Stimulated activated CD4-positive, alpha-beta T cell treated with anti-CD3 and anti-CD28 coated beads, Interleukin-4, amount 100 ng/mL, for 48 hours (primary cell): Measurements from ENCODE around the gene TMOD2.

Source experiments
- DNase-seq, 2 donors: peaks; one replicate each; pipeline ENCODE4 v3.0.0-alpha.2; 2020; ENCODE audit warnings: low read depth in 2 of 2

TMOD2 gene

GRCh38 chr15:51750792-51751696 lies at the start of gene TMOD2:
Gene TMOD2, plus strand, starts transcription at chr15:51751597. Its CDS starts 14,845 bp downstream, at chr15:51766442.
- DNase-seq, result peak in 1 of 2 donors; percentile 30

- no peak for DNase-seq
Measured at GRCh38 chr15:51702710-51703109, 48.7 kb upstream of the TMOD2 start.

DNA sequence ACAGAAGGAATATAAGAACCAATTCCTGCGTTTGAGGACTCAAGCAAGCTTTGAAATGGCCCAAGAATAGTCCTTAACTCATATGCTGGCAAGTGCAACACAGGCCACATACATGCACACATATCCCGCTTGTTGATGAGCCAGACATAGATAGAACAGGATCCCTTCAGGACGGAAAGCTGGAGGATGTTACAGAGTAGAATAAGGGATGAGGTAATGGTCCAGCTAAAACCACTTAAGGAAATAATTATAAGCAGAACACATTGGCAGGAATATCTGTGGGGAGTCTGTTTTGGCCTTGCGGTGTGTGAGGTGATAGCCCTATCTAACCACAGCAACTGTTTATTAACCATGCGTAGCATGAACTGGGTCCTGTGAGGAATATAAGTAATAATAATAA lies 45.1 kb upstream of the TMOD2 start:
- DNase-seq, result no peak

DNA sequence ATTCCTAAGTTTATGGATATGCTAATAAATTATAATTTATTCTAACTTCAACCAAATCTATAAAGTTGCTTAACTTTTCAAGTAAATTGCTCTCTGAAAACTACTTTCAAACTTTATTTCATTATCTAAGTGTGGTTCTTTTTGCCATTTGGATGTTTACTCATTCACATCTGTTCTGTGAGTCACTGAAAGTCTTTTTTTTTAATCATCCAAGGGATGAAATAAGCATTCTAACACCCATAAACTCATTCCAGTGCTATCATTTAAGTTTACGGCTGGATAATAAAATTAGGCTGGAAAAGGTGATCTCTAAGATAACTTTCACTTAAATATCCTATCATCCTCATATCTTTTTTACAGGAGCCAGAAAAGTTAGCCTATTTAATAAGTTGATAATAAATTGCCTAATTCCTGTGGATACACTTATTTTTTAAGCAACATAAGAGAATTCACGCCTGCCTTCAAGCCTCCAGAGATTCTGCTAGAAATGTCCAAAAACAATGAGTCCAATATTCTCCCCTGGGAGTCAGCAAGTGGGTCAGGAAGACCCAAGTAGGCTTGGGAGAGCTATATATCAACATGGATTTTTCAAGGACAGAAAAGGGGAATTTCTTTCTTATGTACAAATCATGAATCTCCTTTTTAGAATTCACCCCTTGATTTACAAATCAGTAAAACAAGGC lies 44.3 kb upstream of the TMOD2 start:
- no peak for DNase-seq

DNA sequence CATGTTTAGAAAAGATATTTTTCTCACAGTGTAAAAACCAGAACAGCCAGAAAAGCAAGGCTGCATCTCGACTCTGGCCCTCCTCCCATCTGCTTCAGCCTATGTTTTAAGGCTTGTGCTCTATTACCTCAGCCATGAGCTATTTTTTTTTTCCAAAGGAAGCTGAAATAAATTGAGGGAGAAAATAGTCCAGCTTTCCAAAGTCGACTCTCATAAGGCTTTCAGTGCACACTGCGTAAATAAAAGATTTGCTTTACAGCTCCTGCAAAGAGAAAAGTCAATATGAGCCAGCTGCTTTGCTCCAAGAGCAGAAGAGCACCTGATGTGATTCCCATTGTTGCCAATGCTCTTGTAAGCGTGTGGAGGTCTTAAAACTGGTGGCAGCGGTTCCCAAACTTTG lies 43.4 kb upstream of the TMOD2 start:
- no peak for DNase-seq

- DNase-seq, result no peak
Measured at GRCh38 chr15:51709031-51709430, 42.4 kb upstream of the TMOD2 start.

GRCh38 chr15:51714162-51714561 lies 37.2 kb upstream of the TMOD2 start:
- DNase-seq, result no peak

DNA sequence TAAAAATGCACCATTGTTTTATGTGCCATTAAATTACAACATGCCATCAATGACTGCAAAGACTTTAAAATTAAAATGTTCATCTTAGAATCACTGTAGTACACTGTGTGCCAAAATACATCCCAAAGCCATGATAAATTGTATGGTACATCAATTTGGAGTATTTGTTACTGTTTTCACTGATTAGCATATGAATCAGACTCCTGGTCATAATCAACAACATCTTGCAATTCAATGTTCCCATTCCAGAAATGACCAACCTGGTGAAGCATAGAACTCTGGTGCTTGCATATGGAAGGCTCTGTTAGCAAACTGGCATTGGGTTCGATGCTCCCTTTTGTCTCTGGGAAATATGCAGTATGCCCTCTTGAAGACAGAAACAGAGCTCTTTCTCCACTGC lies 36.5 kb upstream of the TMOD2 start:
- DNase-seq, result no peak

DNA sequence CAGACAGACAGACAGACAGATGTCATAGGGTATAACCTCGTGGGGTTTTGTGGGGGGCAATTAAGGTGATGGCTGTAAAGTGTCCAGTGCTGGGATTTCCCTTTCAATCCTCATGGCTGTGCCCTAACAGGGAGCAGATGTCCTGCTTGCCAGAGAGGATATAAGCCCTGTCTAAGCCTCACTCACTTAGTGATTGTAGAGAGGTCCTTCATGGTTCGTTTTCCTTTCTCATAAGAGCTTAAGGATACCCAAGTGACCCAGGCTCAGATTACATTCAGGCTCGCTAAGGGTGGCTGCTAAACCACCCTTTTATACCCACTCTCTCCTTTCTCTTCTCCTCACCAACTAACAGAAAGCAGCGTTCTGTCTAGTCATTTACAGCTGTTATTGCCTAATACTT lies 33.2 kb upstream of the TMOD2 start:
- DNase-seq, result no peak

GRCh38 chr15:51718746-51719145 lies 32.7 kb upstream of the TMOD2 start:
- no peak for DNase-seq

GRCh38 chr15:51720201-51720995 lies 31.0 kb upstream of the TMOD2 start:
- no peak for DNase-seq

DNA sequence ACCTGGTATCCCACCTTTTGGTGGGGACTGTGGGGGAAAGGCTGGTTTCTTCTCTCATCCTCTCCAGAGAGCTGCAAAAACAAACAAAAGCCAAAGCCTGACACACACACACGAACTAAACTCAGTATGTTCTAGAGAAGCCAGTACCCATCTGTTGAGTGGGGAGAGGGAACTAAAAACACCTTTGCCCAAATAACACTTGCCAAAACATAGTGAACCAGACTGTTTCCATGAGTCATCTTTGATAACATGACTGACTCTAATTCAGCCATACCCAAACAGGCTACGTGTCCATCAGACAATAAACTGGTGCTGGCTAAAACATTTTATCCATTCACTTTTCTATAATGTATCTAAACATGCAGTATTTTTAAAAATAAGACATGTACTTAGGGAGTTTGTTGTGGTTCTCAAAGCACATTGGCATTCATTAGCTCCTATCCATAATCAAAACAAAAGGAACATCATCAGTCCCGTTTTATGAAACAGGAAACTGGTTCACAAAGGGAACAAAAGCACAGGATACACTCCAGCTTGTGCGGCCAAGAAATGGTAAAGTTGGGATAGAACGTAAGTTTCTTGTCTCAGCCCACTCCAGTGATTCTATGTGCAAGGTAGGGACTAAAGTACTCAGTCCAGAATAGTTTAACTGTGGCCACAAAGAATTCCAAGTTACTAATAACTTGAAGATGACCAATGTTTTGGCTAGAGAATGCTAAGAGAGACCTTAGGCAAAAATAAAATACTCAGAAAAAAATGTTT lies 30.0 kb upstream of the TMOD2 start:
- no peak for DNase-seq

DNA sequence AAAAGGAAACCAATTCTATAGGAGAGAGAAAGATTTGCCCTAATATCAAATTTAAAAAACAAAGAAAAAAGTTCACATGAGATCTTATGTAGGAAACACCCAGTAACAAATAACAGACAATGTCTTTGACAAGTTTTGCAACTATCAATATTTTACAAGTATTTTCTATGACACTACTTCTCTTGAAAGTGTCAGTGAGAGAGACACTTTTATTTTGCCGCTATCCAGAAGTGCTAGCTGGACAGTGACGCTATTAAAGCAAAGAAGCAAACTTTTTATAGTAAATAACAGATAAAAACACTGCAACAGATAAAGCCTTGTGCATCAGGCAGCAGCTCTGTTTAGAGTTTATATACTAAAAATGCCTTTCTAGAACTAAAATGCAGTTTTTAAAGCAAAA lies 27.2 kb upstream of the TMOD2 start:
- no peak for DNase-seq

DNA sequence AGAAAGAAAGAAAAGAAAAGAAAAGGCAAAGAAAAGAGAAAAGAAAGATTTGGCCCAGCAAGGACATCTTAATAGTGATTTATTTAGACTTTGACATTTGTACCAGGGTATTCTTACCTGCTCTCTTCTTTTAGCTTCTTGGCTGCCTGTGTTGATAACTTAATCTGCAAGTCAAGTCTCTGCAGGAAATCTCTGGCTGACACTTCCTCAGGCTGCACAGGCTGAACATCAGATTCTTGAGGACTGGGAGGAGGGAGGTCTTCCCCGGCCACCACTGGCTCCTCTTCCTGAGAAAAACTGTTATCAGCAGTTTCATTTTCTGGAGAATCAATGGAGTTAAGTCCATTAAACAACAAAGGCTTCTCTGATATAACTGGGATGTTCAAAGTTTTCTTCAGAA lies 26.7 kb upstream of the TMOD2 start:
- no peak for DNase-seq

DNA sequence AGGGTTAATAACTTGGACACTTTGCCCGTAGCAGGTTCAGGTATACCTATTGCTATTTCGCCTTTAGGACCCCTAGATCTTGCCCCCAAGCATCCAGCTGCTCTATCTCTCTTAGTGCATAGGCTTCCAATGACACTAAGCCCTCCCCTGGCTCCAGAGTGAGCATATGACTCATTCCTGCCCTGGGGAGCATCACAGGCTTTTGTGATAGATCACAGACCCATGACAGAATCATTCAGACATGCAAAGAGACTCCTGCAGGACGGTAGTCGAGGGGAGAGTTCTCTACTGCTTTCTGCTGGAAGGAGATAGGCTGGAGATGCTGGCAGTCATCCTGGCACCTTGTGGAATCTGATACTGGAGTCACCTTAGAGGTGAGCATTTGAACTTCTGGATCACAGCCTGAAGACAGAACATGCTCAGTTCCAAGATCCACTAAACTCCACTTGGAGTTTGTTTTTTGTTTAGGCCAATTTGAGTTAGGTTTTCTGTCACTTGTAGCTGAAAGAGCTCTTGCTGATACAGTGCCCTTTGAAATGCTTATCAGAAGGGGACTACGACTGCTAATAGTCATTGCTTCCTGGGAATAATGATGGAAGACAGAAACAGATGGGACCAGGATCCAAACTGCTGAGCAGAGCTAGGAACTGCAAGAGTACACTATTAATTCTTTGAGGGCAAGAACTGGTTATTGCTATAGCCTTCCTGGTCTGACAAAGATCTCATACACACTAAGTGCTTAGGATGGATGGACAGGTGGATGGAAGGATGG lies 24.9 kb upstream of the TMOD2 start:
- no peak for DNase-seq

DNA sequence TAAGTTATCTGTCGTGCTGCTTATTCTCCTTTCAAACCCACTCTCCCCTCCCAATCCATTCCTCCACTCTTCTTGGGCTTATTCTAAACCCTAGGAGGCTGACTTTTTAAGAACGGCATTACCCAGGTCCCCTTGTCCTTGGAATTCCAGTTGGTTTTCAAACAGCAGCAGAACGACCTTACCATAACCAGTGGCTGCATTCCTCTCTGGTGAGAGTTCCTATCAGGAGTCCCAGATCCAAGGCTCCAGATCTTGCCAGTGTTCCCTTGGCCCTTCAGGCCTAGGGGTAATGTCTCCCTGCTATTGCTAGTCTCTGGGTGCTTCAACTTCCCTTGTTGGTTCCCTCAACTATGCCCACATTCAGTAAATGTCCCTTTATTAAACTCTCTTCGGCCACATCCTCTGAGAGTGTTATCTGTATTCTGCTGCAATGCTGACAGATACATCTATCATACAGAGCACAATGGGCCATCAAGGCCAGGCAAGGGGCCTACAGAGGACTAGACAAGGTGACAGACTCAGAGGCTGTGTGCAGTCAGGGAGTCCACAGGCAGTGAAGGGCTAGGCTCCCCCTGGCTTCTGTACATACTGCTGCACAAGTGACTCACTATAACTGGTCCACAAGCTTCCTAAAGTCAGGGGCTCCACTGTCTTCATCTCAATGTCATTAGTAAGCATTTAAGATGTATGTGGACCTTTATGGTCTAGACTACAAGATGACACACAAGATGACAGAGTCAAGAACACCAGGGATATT lies 24.1 kb upstream of the TMOD2 start:
- no peak for DNase-seq

GRCh38 chr15:51731549-51732267 lies 19.7 kb upstream of the TMOD2 start:
- no peak for DNase-seq

- no peak for DNase-seq
Measured at GRCh38 chr15:51732646-51733045, 18.8 kb upstream of the TMOD2 start.

DNA sequence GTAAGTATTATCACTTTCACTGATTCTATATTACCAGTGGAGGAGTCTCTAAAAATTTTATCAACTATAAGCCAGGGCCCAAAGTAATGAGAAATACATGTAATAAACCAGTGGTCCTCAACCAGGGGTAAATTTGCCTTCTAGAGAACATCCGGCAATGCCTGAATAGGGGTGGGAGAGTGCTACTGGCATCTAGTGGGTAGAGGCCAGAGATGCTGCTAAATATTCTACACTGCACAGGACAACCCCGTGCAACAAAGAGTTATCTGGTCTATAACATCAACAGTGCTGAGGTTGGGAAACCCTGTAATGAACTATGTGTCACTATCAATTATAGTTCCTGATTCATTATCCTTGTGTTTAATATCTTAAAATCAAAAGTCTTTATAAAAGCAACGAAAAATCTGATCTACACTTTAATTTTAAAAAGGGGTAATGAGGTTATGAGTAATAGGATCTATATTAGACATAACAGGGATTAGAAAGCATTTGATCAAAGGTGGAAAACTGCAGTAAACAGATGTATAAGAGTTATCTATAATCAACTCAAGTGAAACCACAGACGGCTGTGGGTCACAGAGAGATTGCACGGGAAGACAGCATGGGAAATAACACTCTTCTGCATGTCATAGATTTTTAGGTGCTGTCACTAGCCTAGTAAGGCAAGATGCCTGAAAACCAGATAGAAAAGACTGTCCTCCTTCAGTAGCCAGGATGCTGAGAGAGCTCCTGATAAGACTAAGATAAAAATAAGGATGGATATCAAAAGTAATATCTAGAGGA lies 16.0 kb upstream of the TMOD2 start:
- DNase-seq, result no peak
